GM23338 (cell line): ENCODE data around the gene VSTM5. TPM values are rescaled to one million over a fixed set of nuclear protein-coding genes. Genes with fewer than 3 reads are reported as not detected.

Experiments used
- ATAC-seq: fragments of 200-7000 bp; cut with Tn5 transposase; 3 replicates; pipeline ENCODE4 v1.9.1; 2020
- DNase-seq: peaks from one replicate; pipeline ENCODE4 v3.0.0-alpha.2; 2015; ENCODE audit warnings: low spot score
- H2AFZ ChIP-seq: fragments of 200-600 bp; sonication (generic); 2 replicates; pipeline ENCODE4 v1.8.0; 2016; ENCODE audit warnings: antibody characterized with exemption, mild to moderate bottlenecking, moderate library complexity
- H3F3A ChIP-seq: fragments of 200-600 bp; sonication (generic); replicated peaks from 2 replicates; pipeline ENCODE4 v1.8.0; 2017; ENCODE audit warnings: antibody characterized with exemption, mixed run types, low read depth
- H3K27ac ChIP-seq: fragments of 200-600 bp; sonication (generic); 2 replicates; pipeline ENCODE4 v1.6.1; 2016; ENCODE audit warnings: low read depth
- H3K27me3 ChIP-seq: fragments of 200-600 bp; sonication (generic); 2 replicates; pipeline ENCODE4 v1.8.0; 2016; ENCODE audit warnings: mild to moderate bottlenecking, mixed run types, moderate library complexity; ENCODE audit not compliant: insufficient read depth
- H3K36me3 ChIP-seq: fragments of 200-600 bp; sonication (generic); 2 replicates; pipeline ENCODE4 v1.8.0; 2016; ENCODE audit warnings: mild to moderate bottlenecking; ENCODE audit not compliant: insufficient read depth
- H3K4me1 ChIP-seq: fragments of 200-600 bp; sonication (generic); 2 replicates; pipeline ENCODE4 v1.8.0; 2016; ENCODE audit warnings: mild to moderate bottlenecking, moderate library complexity; ENCODE audit not compliant: insufficient read depth
- H3K4me2 ChIP-seq: fragments of 200-600 bp; sonication (generic); 2 replicates; pipeline ENCODE4 v1.7.1; 2017; ENCODE audit warnings: mixed run types
- H3K4me3 ChIP-seq: fragments of 200-600 bp; sonication (generic); 2 replicates; pipeline ENCODE4 v1.6.1; 2016; ENCODE audit warnings: mixed run types
- H3K79me2 ChIP-seq: fragments of 200-600 bp; sonication (generic); replicated peaks from 2 replicates; pipeline ENCODE4 v1.8.0; 2017; ENCODE audit warnings: mild to moderate bottlenecking; ENCODE audit not compliant: insufficient read depth
- H3K9me2 ChIP-seq: fragments of 200-600 bp; sonication (generic); 2 replicates; pipeline ENCODE4 v1.8.0; 2017; ENCODE audit not compliant: insufficient read depth
- H4K20me1 ChIP-seq: fragments of 200-600 bp; sonication (generic); replicated peaks from 2 replicates; pipeline ENCODE4 v1.8.0; 2017; ENCODE audit warnings: mild to moderate bottlenecking; ENCODE audit not compliant: insufficient read depth
- H3K27ac Mint-ChIP-seq: 2 replicates; pipeline ENCODE4 v1.8.0; 2020; ENCODE audit warnings: inconsistent platforms, mild to moderate bottlenecking, moderate library complexity, mixed read lengths
- H3K27me3 Mint-ChIP-seq: 3 replicates; pipeline ENCODE4 v1.8.0; 2022; ENCODE audit warnings: low read depth, mild to moderate bottlenecking, moderate library complexity, mixed read lengths, inconsistent platforms; ENCODE audit not compliant: insufficient read depth, poor library complexity
- H3K36me3 Mint-ChIP-seq: 3 replicates; pipeline ENCODE4 v1.8.0; 2021; ENCODE audit warnings: low read depth, mild to moderate bottlenecking, inconsistent platforms, moderate library complexity, mixed read lengths
- H3K4me1 Mint-ChIP-seq: 3 replicates; pipeline ENCODE4 v1.8.0; 2020; ENCODE audit warnings: mild to moderate bottlenecking, inconsistent platforms, mixed read lengths
- H3K4me3 Mint-ChIP-seq: 3 replicates; pipeline ENCODE4 v1.8.0; 2021; ENCODE audit warnings: moderate library complexity, mild to moderate bottlenecking, inconsistent platforms, mixed read lengths
- H3K9me3 Mint-ChIP-seq: 3 replicates; pipeline ENCODE4 v1.8.0; 2020; ENCODE audit warnings: moderate library complexity, mild to moderate bottlenecking, inconsistent platforms, mixed read lengths
- CTCF ChIP-seq, 2 experiments: fragments of 200-600 bp in 1 of 2; sonication (generic) in 1 of 2; conservative IDR thresholded peaks; 2 replicates each; pipeline versions ENCODE4 v1.5.1 to v1.6.1; 2016 to 2017; ENCODE audit warnings: antibody characterized with exemption in 2 of 2, low read depth in 2 of 2, mild to moderate bottlenecking in 2 of 2, moderate library complexity in 1 of 2
- NANOG ChIP-seq: IDR thresholded peaks from 2 replicates; pipeline ENCODE4 v1.6.1; 2016; ENCODE audit warnings: antibody characterized with exemption, borderline replicate concordance
- POLR2AphosphoS5 ChIP-seq: IDR thresholded peaks from 2 replicates; pipeline ENCODE4 v1.6.1; 2016; ENCODE audit warnings: antibody characterized with exemption, low read depth
- REST ChIP-seq: IDR thresholded peaks from one replicate; pipeline ENCODE4 v1.6.1; 2018; ENCODE audit warnings: antibody characterized with exemption; ENCODE audit not compliant: unreplicated experiment
- STAT1 ChIP-seq: IDR thresholded peaks from one replicate; pipeline ENCODE4 v1.6.1; 2016; ENCODE audit warnings: antibody characterized with exemption; ENCODE audit not compliant: unreplicated experiment
- ZNF114 ChIP-seq: fragments of 250-450 bp; sonication (Bioruptor Pico); IDR thresholded peaks from 2 replicates; pipeline ENCODE4 v1.5.0; 2020; ENCODE audit warnings: mild to moderate bottlenecking, moderate library complexity
- ZNF331 ChIP-seq: fragments of 250-450 bp; sonication (Bioruptor Pico); IDR thresholded peaks from 2 replicates; pipeline ENCODE4 v1.5.0; 2020; ENCODE audit warnings: low read depth, mild to moderate bottlenecking, moderate library complexity
- polyA plus RNA-seq: library from polyadenylated mRNA; unstranded; fragments of >200 nt; fragmentation: Nextera tagmentation; extraction: Ambion mirVana; gene quantifications from 2 replicates; pipeline ENCODE4 v1.2.1, GENCODE V29; 2016
- total RNA-seq: library from RNA; depleted of rRNA; stranded (reverse); fragments of >200 nt; shearing (Covaris generic); gene quantifications from 2 replicates; pipeline ENCODE4 v1.2.3, GENCODE V29; 2014

The VSTM5 gene
- total and polyA plus RNA-seq, 2 experiments from 2014 or later, result 0.21 to 0.66 TPM

- TF ChIP-seq CTCF (conservative IDR thresholded peaks at IDR 0.05; ENCODE audit: low read depth in 2 of 2) (no peak), STAT1 (no peak)
Measured at GRCh38 chr11:93852242-93852641, 1.8 kb upstream of the VSTM5 start (continued).

GRCh38 chr11:93849751-93850593 lies 446 bp downstream of the VSTM5 start:
- peaks cover 10% of the 10 kb centered on the region; the same call in 1 of the 2 replicates for H3K27me3 ChIP-seq
- ATAC-seq (peak; percentile 92), DNase-seq (peak; percentile 66)
- no peak overlapping the region for H3K27ac ChIP-seq
- no peaks in the 10 kb centered on the region; the same call in 2 of the 3 replicates for H3K36me3 Mint-ChIP-seq
- peaks cover 17% of the 10 kb centered on the region for H3K4me1 ChIP-seq
- H3K4me3 Mint-ChIP-seq, result peak overlapping the region; percentile 67
- H4K20me1 ChIP-seq, result no peaks in the 10 kb centered on the region
- peaks cover 10% of the 10 kb centered on the region for H3K27me3 Mint-ChIP-seq
- peaks cover 11% of the 10 kb centered on the region; the same call in 2 of the 3 replicates for H3K4me1 Mint-ChIP-seq
- H3K9me3 Mint-ChIP-seq, result no peaks in the 10 kb centered on the region; the same call in 2 of the 3 replicates
- no peaks in the 10 kb centered on the region for H3K9me2 ChIP-seq
- TF ChIP-seq CTCF (conservative IDR thresholded peaks at IDR 0.05; ENCODE audit: low read depth in 2 of 2), result 0 out of 4 replicates have a peak, but pooled peaks of 1 of the 2 experiments have one; percentile 5
- no peak for TF ChIP-seq STAT1
- peak overlapping the region; percentile 60 for H3K4me3 ChIP-seq
- H2AFZ ChIP-seq, result peak overlapping the region; percentile 99
- H3K27ac Mint-ChIP-seq, result no peak overlapping the region
- no peaks in the 10 kb centered on the region for H3K36me3 ChIP-seq
- no peaks in the 10 kb centered on the region for H3K79me2 ChIP-seq
- peak overlapping the region; percentile 89 for H3K4me2 ChIP-seq
- 0 out of 2 replicates have a peak, but pooled peaks cover 3% of the 10 kb centered on the region for H3F3A ChIP-seq

DNA sequence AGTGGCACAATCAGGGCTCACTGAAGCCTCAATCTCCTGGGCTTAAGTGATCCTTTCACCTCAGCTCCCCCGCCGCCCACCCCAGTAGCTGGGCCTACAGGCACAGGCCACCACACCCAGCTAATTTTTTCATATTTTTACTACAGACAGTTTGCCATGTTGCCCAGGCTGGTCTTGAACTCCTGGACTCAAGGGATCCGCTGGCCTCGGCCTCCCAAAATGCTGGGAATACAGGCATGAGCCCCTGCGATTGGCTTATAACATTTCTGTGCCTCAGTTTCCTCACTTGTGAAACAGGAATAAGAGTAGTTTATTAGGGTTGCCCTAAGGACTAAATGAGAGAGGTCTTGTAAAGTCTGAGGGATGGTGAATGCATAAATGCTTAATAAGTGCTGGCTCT lies 1.2 kb downstream of the VSTM5 start:
- Histone ChIP-seq H3K79me2 (no peaks in the 10 kb centered on the region), H3K4me2 (peak overlapping the region; percentile 89), H3K27ac (no peak overlapping the region), H3K27me3 (peaks cover 10% of the 10 kb centered on the region; the same call in 1 of the 2 replicates), H3K36me3 (no peaks in the 10 kb centered on the region), H3K4me3 (peak overlapping the region; percentile 60; the same call in 1 of the 2 replicates), H4K20me1 (no peaks in the 10 kb centered on the region), H3K9me2 (no peaks in the 10 kb centered on the region), H3F3A (0 out of 2 replicates have a peak, but pooled peaks cover 3% of the 10 kb centered on the region), H2AFZ (peak overlapping the region; percentile 99), H3K4me1 (peaks cover 17% of the 10 kb centered on the region)
- no peak for ATAC-seq
- Mint-ChIP-seq H3K27me3 (peaks cover 10% of the 10 kb centered on the region), H3K27ac (no peak overlapping the region), H3K9me3 (no peaks in the 10 kb centered on the region; the same call in 2 of the 3 replicates), H3K4me3 (peak overlapping the region; percentile 67), H3K4me1 (peaks cover 12% of the 10 kb centered on the region; the same call in 2 of the 3 replicates), H3K36me3 (no peaks in the 10 kb centered on the region; the same call in 2 of the 3 replicates)
- DNase-seq, result no peak
- no peak for TF ChIP-seq REST
- no peak for TF ChIP-seq ZNF114
- TF ChIP-seq NANOG, result no peak
- TF ChIP-seq ZNF331, result no peak
- no peak for TF ChIP-seq POLR2AphosphoS5
